GM19452 (cell line): Measurements from ENCODE around the gene ARTN.
A peak's percentile ranks its signal among the peaks of the same experiment; 100 is the strongest.

ENCODE experiments used
- ATAC-seq: cut with Tn5 transposase; IDR thresholded peaks from one replicate; pipeline ENCODE4 v1.9.1; 2021; ENCODE audit not compliant: unreplicated experiment

ARTN gene

DNA sequence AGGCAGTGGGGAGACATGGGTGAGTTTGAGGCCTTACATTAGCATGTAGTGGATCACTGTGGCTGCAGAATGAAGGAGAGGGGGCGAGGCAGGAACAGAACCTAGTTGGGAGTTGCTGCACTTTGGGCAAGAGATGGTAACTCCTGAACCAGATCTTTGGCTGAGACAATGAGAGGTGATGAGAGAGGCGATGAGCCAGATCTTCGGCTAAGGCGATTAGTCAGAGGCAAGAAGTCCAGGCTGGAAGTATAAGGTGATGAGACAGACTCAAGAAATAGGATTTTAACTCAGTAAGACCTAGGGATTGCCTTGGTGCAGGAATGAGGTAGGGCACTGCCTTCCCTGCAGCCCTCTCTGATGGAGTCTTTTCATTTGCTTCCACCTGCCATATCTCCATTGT, 9.1 kb upstream of the ARTN start:
- ATAC-seq, result no peak

GRCh38 chr1:43925846-43926245, 7.8 kb upstream of the ARTN start:
- ATAC-seq, result no peak

DNA sequence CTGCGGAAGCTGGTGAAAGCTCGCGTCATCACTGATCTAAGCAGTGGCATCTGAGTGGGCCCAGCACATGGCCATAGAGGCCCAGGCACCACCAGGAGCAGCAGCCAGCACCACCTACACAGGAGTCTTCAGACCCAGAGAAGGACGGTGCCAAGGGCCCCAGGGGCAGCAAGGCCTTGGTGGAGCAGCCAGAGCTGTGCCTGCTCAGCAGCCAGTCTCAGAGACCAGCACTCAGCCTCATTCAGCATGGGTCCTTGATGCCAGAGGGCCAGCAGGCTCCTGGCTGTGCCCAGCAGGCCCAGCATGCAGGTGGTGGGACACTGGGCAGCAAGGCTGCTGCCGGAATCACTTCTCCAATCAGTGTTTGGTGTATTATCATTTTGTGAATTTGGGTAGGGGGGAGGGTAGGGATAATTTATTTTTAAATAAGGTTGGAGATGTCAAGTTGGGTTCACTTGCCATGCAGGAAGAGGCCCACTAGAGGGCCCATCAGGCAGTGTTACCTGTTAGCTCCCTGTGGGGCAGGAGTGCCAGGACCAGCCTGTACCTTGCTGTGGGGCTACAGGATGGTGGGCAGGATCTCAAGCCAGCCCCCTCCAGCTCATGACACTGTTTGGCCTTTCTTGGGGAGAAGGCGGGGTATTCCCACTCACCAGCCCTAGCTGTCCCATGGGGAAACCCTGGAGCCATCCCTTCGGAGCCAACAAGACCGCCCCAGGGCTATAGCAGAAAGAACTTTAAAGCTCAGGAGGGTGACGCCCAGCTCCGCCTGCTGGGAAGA, 3.2 kb upstream of the ARTN start:
- ATAC-seq, result no peak

DNA sequence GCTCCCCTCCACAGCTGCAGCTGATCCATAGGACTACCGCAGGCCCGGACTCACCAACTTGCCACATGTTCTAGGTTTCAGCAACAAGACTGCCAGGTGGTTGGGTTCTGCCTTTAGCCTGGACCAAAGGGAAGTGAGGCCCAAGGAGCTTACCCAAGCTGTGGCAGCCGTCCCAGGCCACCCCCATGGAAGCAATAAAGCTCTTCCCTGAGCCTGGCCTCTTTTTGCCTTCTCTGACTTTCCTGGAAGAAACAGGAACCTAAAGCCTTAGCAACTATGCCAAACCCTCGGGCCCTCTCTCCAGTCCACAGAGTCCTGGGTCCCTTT, 2.7 kb upstream of the ARTN start:
- ATAC-seq, result no peak

GRCh38 chr1:43931711-43932660, 1.6 kb upstream of the ARTN start:
- ATAC-seq, result no peak

GRCh38 chr1:43932786-43933385, 715 bp upstream of the ARTN start:
- no peak for ATAC-seq

DNA sequence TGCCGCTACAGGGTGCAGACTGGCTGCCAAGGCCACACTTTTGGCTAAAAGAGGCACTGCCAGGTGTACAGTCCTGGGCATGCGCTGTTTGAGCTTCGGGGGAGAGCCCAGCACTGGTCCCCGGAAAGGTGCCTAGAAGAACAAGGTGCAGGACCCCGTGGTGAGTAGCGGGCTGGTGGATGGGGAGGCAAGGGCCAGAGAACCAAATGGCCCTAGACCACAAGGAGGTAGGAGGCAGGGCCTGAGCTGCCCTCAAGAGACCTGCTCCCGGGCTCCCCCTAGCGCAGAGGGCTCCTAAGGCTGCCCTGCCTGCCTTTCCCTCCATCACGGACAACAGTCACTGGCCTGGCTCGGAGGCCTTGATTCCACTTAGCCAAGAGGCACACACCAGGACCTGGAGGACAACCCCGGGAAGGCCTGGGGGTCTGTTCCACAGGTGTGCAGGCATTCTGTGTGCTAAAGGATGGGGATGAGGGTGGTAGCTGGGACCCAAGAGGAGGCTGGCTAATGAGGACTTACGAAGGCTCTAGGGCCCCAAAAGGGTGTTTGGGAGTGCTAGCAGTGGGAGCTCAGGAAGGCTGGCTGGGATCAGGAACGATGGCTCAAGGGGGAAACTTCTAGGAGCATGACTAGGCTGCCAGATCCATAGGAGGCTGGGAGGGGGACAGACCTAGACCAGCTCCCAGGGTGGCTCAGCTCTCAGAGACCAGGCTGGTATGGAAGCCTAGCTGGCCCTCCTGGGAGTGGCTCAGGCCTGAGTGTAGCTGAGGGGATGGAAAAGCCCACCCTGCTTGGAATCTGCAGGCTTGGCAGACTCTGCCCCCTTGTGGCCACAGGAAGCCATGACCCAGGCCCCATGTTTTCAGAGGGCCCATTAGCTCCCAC, 742 bp downstream of the ARTN start:
- ATAC-seq, result no peak

- ATAC-seq, result no peak
These were observed 1.4 kb downstream of the ARTN start for GRCh38 chr1:43934986-43935324.

GRCh38 chr1:43935711-43936427, 2.3 kb downstream of the ARTN start:
- no peak for ATAC-seq

DNA sequence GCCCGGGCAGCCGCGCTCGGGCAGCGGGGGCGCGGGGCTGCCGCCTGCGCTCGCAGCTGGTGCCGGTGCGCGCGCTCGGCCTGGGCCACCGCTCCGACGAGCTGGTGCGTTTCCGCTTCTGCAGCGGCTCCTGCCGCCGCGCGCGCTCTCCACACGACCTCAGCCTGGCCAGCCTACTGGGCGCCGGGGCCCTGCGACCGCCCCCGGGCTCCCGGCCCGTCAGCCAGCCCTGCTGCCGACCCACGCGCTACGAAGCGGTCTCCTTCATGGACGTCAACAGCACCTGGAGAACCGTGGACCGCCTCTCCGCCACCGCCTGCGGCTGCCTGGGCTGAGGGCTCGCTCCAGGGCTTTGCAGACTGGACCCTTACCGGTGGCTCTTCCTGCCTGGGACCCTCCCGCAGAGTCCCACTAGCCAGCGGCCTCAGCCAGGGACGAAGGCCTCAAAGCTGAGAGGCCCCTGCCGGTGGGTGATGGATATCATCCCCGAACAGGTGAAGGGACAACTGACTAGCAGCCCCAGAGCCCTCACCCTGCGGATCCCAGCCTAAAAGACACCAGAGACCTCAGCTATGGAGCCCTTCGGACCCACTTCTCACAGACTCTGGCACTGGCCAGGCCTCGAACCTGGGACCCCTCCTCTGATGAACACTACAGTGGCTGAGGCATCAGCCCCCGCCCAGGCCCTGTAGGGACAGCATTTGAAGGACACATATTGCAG, 3.0 kb downstream of the ARTN start:
- ATAC-seq, result no peak

- no peak for ATAC-seq
These were observed 3.7 kb downstream of the ARTN start for GRCh38 chr1:43937179-43937865.

GRCh38 chr1:43938383-43938782, 4.8 kb downstream of the ARTN start:
- ATAC-seq, result no peak

DNA sequence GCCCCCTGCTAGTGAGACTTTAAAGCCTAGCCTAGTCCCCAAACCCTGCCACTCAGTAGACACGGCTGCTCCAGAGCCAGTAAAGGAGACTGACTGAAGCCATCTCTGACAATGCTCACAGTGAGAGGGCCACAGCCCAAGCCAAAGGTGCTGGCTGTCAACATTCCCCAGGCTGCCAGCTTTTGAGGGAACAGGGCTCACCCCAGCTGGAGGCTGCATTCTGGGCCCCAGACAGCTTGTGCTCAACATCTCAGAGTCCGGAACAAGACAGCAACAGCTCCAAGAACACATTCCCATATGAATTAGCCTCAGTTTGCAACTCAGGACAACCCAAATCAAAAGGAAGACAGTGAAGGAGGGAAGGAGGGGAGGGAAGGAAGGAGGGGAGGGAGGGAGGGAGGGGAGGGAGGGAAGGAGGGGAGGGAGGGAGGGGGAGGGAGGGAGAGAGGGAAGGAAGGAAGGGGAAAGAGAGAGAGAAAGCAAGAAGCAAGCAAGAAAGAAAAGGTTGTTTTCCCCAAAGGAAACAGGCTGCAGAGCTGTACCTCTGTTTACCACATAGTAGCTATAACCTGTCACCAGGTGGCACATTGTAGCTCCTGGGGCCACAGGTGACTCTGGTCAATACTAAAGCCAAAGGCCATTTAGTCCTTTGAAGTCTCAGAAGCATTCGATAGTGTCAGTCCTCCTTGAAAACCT, 5.4 kb downstream of the ARTN start:
- no peak for ATAC-seq

GRCh38 chr1:43942411-43942810, 8.8 kb downstream of the ARTN start:
- ATAC-seq, result no peak

- no peak for ATAC-seq
These were observed 11.3 kb downstream of the ARTN start for GRCh38 chr1:43944860-43945259.

DNA sequence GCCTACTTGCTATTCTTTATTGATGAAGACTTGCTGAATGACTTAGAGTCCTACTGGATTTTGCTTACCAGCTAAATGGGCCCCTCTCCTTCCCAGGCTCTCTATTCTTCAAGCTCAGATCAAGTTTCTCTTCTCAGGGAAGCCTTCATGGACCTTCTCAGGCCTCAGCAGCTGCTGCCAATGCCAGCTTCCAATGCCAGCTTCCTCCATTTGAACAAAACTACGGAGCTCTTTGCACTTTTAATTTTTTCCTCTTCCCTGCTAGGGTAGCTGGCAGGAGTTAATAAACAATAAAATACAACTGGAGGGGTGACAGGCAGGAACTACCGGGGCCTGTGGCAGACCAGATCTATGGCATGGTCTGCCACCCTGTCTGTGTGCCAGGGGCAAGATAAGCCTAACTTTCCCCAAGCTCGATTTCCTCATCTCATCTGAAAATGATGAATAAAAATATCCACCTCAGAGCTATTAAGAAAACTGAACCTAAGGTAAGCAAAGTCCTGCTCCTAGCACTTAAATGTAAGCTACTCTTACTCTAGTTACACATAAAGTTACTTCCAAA, 12.2 kb downstream of the ARTN start:
- no peak for ATAC-seq

GRCh38 chr1:43946236-43947060, 12.8 kb downstream of the ARTN start, which contains the start of gene IPO13:
IPO13 (plus strand) TSS chr1:43946950; CDS start chr1:43947601, 651 bp downstream.
- peak; percentile 87 for ATAC-seq
